Psoas muscle (tissue), 8 donors: ENCODE data around the gene DZANK1. TPM values are rescaled to one million over a fixed set of nuclear protein-coding genes. Genes with fewer than 3 reads are reported as not detected.

Source experiments
- ATAC-seq, 4 donors: fragments of 200-7000 bp; cut with Tn5 transposase; one replicate each; pipeline ENCODE4 v1.9.1; 2020; ENCODE audit warnings: moderate library complexity in 3 of 4, mild to moderate bottlenecking in 2 of 4
- DNase-seq, 2 donors: peaks; one replicate each; pipeline ENCODE4 v3.0.0-alpha.2; 2020
- H3K27ac ChIP-seq: fragments of 200-600 bp; one replicate; pipeline ENCODE4 v1.8.0; 2022
- H3K27me3 ChIP-seq, 3 donors: fragments of 200-600 bp in 1 of 3; one replicate each; pipeline versions ENCODE4 v1.6.1 to v1.8.0; 2013 to 2022; ENCODE audit warnings: low read length in 2 of 3, mild to moderate bottlenecking in 2 of 3, moderate library complexity in 1 of 3; ENCODE audit not compliant: insufficient read depth in 3 of 3
- H3K36me3 ChIP-seq, 2 donors: fragments of 200-600 bp in 1 of 2; one replicate each; pipeline versions ENCODE4 v1.6.1 to v1.8.0; 2013 to 2022; ENCODE audit warnings: low read depth in 1 of 2, mild to moderate bottlenecking in 1 of 2, moderate library complexity in 1 of 2; ENCODE audit not compliant: insufficient read depth in 1 of 2
- H3K4me1 ChIP-seq: fragments of 200-600 bp; one replicate; pipeline ENCODE4 v1.8.0; 2022
- H3K4me3 ChIP-seq: fragments of 200-600 bp; one replicate; pipeline ENCODE4 v1.8.0; 2022; ENCODE audit warnings: mild to moderate bottlenecking
- H3K9me3 ChIP-seq: fragments of 200-600 bp; one replicate; pipeline ENCODE4 v1.8.0; 2022
- WGBS, 3 donors: extraction: QIAGEN DNeasy Blood & Tissue Kit; methylation state at CpG; one replicate each; pipeline versions ENCODE4 v1.1.6 to v1.1.7; 2013; 5-methylcytosine and 5-hydroxymethylcytosine counted together
- intact Hi-C, 2 donors: fragments of 100-400 bp; cut with DNase I; formaldehyde crosslinking; loops; one replicate each; pipeline versions ENCODE4 v1.11.0 to v1.14.2; 2022
- polyA plus RNA-seq, 3 donors: library from polyadenylated mRNA; stranded (reverse); fragments of 200-250 nt; gene quantifications; one replicate each; pipeline ENCODE4 v1.2.3, GENCODE V29; 2013
- total RNA-seq, 4 donors: library from RNA; stranded (reverse); fragmentation: NEBNext Ultra II Directional in 2 of 4; extraction: Animal tissue kit (Norgen Biotek cat#: 25700) in 2 of 4; gene quantifications; one replicate each; pipeline versions ENCODE4 v1.2.1 to v1.2.4, GENCODE V29; 2021 to 2023
- TF ChIP-seq, protein P1 (sequence below): fragments of 200-600 bp; IDR thresholded peaks from one replicate; pipeline ENCODE4 v1.8.0; 2022; ENCODE audit warnings: antibody characterized with exemption
- donor health status: healthy with polysubstance abuse.
- donor health status: DM: no; HTN: no; CAD: no; lungs with moderate emphysema.
- donor health status: Bipolar disorder and iron deficiency.
- donor health status: healthy.
- donor health status: DM: yes; HTN: yes; CAD: no.
- donor health status: DM: no; HTN: no; CAD: no.
- donor health status: DM: no; HTN: no; CAD: no.
- donor health status: DM: yes; HTN: yes; CAD: no.

DZANK1 gene
- total and polyA plus RNA-seq, 7 donors = 0.25 to 0.96 (median 0.47) TPM

DNA sequence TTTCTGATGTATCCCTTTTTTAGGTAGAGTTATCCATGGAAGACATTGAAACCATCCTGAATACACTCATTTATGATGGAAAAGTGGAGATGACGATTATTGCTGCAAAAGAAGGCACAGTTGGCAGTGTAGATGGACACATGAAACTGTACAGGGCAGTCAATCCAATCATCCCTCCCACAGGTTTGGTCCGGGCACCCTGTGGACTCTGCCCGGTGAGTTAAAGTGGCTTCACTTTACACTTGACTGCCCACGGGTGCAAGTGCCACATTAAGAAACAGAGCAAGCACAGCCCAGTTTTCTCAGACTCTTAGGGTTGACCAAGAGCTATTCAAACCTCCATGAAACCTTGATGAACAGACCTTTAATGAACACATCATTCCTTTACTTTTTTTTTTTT, 14.8 kb upstream of the DZANK1 start:
- intact Hi-C loops = no loop called here
- 92 to 98% (median 92%) methylated on average over 4 of the region's 4 CpGs for WGBS, 3 donors

DNA sequence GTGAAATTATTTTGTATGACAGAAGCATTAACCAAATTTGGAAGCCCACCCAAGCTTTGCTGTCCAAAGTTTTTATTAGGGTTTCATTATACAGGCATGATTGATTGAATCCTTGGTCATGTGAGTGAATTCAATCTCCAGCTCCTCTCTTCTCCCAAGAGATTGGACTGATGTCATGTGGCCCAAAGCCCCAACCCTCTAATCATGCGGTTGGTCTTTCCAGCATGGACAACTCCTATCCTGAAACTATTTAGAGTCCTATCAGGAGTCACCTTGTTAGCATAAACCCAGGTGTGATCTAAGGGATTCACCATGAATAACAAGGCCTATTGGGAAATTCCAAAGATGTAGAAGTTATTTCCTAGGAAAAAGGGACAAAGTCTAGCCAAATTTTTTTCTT, 11.0 kb upstream of the DZANK1 start:
- intact Hi-C loops = no loop called here
- WGBS, 3 donors = 70 to 82% (median 76%) methylated on average over 1 of the region's 1 CpG
- Histone ChIP-seq H3K4me3 (no peak overlapping the region), H3K27ac (no peak overlapping the region), H3K27me3 (no peaks in the 10 kb centered on the region), H3K4me1 (no peaks in the 10 kb centered on the region), H3K36me3 (peaks cover 21 to 95% of the 10 kb centered on the region in 2 donors), H3K9me3 (no peaks in the 10 kb centered on the region)
- TF ChIP-seq, protein P1, sequence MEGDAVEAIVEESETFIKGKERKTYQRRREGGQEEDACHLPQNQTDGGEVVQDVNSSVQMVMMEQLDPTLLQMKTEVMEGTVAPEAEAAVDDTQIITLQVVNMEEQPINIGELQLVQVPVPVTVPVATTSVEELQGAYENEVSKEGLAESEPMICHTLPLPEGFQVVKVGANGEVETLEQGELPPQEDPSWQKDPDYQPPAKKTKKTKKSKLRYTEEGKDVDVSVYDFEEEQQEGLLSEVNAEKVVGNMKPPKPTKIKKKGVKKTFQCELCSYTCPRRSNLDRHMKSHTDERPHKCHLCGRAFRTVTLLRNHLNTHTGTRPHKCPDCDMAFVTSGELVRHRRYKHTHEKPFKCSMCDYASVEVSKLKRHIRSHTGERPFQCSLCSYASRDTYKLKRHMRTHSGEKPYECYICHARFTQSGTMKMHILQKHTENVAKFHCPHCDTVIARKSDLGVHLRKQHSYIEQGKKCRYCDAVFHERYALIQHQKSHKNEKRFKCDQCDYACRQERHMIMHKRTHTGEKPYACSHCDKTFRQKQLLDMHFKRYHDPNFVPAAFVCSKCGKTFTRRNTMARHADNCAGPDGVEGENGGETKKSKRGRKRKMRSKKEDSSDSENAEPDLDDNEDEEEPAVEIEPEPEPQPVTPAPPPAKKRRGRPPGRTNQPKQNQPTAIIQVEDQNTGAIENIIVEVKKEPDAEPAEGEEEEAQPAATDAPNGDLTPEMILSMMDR = no peak
- no peak for DNase-seq
- ATAC-seq = no peak

More for the DNA sequence above, 14.8 kb upstream of the DZANK1 start:
- H3K9me3 ChIP-seq = no peaks in the 10 kb centered on the region
- H3K4me3 ChIP-seq = no peak overlapping the region
- DNase-seq (no peak), ATAC-seq (no peak)
- no peaks in the 10 kb centered on the region for H3K27me3 ChIP-seq
- peaks cover 14 to 93% of the 10 kb centered on the region in 2 donors for H3K36me3 ChIP-seq
- TF ChIP-seq, protein P1 = no peak
- H3K4me1 ChIP-seq = no peaks in the 10 kb centered on the region
- no peak overlapping the region for H3K27ac ChIP-seq

DNA sequence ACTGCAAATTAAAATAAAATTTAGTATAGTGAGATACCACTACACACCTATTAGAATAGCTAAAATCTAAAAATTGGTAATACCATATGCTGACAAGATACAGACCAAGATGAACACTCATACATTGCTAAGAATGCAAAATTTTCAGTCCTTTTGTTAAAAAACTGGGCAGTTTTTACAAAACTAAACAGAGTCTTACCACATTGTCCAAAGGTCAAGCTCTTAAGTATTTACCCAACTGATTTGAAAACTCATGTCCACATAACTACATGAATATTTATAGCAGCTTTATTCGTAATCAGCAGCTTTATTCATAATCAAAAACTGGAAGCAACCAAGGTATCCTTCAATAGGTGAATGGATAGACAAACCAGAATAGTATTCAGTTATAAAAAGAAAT, 10.4 kb upstream of the DZANK1 start:
- Histone ChIP-seq H3K27me3 (no peaks in the 10 kb centered on the region), H3K4me3 (no peak overlapping the region), H3K9me3 (no peaks in the 10 kb centered on the region), H3K4me1 (no peaks in the 10 kb centered on the region), H3K27ac (no peak overlapping the region), H3K36me3 (peaks cover 15 to 95% of the 10 kb centered on the region in 2 donors)
- intact Hi-C loops = no loop called here
- no peak for ATAC-seq
- TF ChIP-seq, protein P1 = no peak
- WGBS, 3 donors = 96 to 98% (median 98%) methylated on average over 1 of the region's 1 CpG
- DNase-seq = no peak

- Histone ChIP-seq H3K27me3 (no peaks in the 10 kb centered on the region), H3K36me3 (peaks cover 4 to 23% of the 10 kb centered on the region in 2 donors), H3K9me3 (no peaks in the 10 kb centered on the region), H3K27ac (no peak overlapping the region), H3K4me1 (peaks cover 13% of the 10 kb centered on the region), H3K4me3 (peak overlapping the region; percentile 98)
- TF ChIP-seq, protein P1 = no peak
- ATAC-seq (peak; percentile 36 to 67 (median 50)), DNase-seq (no peak)
- 0 to 1% (median 0%) methylated on average over 15 of the region's 15 CpGs for WGBS, 3 donors
- intact Hi-C loops = loop anchor here (5.0 kb wide), 2 partner anchors 36 to 174 kb away; no protein-coding TSS in a partner anchor
These were observed 296 bp downstream of the DZANK1 start for GRCh38 chr20:18466574-18466893.

- intact Hi-C loops = loop anchor here (5.0 kb wide), 2 partner anchors 37 to 173 kb away; no protein-coding TSS in a partner anchor
- TF ChIP-seq, protein P1 = no peak
- WGBS, 3 donors = 63 to 67% (median 66%) methylated on average over 6 of the region's 6 CpGs
These were observed 1.2 kb downstream of the DZANK1 start for GRCh38 chr20:18465536-18466200.

More at GRCh38 chr20:18465536-18466200, 1.2 kb downstream of the DZANK1 start:
- H3K9me3 ChIP-seq = no peaks in the 10 kb centered on the region
- peaks cover 13% of the 10 kb centered on the region for H3K4me1 ChIP-seq
- peaks cover 4 to 15% of the 10 kb centered on the region in 2 donors for H3K36me3 ChIP-seq
- no peak overlapping the region for H3K4me3 ChIP-seq
- ATAC-seq (no peak), DNase-seq (no peak)
- H3K27me3 ChIP-seq = no peaks in the 10 kb centered on the region
- H3K27ac ChIP-seq = no peak overlapping the region
